PC-9 (cell line): ENCODE results near the gene MIP. TPM values are rescaled to one million over a fixed set of nuclear protein-coding genes. Genes with fewer than 3 reads are reported as not detected.

ENCODE experiments used
- BruUV-seq: library from RNA; stranded (reverse); fragments of 400-500 nt; replicated peaks from 2 replicates; lab custom pipeline; 2021; lab: Mats Ljungman, UMichigan
- CTCF ChIA-PET: fragments of 300-600 bp; sonication (Branson Sonifier 250); formaldehyde crosslinking; loops from one replicate; lab custom pipeline; 2022; ENCODE audit warnings: antibody characterized with exemption; lab: Charles Lee
- POLR2A ChIA-PET: fragments of 300-600 bp; sonication (Branson Sonifier 250); formaldehyde crosslinking; loops from one replicate; lab custom pipeline; 2022; ENCODE audit warnings: antibody characterized with exemption; ENCODE audit not compliant: unreplicated experiment; lab: Charles Lee
- DNase-seq, 2 experiments: peaks; one replicate each; pipeline versions ENCODE4 v3.0.0 to v3.0.0-alpha.2; 2015 to 2022; ENCODE audit warnings: mixed read lengths in 1 of 2
- H2AFZ ChIP-seq: fragments of 200-600 bp; sonication (generic); 2 replicates; pipeline ENCODE4 v1.8.1; 2017; ENCODE audit warnings: antibody characterized with exemption
- H3F3A ChIP-seq: fragments of 200-600 bp; sonication (generic); 2 replicates; pipeline ENCODE4 v1.8.1; 2017; ENCODE audit warnings: antibody characterized with exemption, mild to moderate bottlenecking, low read depth; ENCODE audit not compliant: insufficient read depth
- H3K27ac ChIP-seq: fragments of 200-600 bp; sonication (generic); 2 replicates; pipeline ENCODE4 v1.6.1; 2016; ENCODE audit warnings: mixed run types
- H3K27me3 ChIP-seq: fragments of 200-600 bp; sonication (generic); 2 replicates; pipeline ENCODE4 v1.6.1; 2016; ENCODE audit warnings: low read depth, mixed run types; ENCODE audit not compliant: insufficient read depth
- H3K36me3 ChIP-seq: fragments of 200-600 bp; sonication (generic); 2 replicates; pipeline ENCODE4 v1.6.1; 2016; ENCODE audit warnings: low read depth, mixed run types
- H3K4me1 ChIP-seq: fragments of 200-600 bp; sonication (generic); replicated peaks from 2 replicates; pipeline ENCODE4 v1.6.1; 2016; ENCODE audit warnings: mixed run types; ENCODE audit not compliant: insufficient read depth
- H3K4me2 ChIP-seq: fragments of 200-600 bp; sonication (generic); 2 replicates; pipeline ENCODE4 v1.6.1; 2017; ENCODE audit warnings: mixed run types
- H3K4me3 ChIP-seq: fragments of 200-600 bp; sonication (generic); 2 replicates; pipeline ENCODE4 v1.6.1; 2016; ENCODE audit warnings: mixed run types
- H3K79me2 ChIP-seq: fragments of 200-600 bp; sonication (generic); 2 replicates; pipeline ENCODE4 v1.6.1; 2017; ENCODE audit warnings: low read depth, mixed run types
- H3K9me2 ChIP-seq: fragments of 200-600 bp; sonication (generic); 2 replicates; pipeline ENCODE4 v1.8.1; 2017; ENCODE audit warnings: mild to moderate bottlenecking; ENCODE audit not compliant: insufficient read depth
- H3K9me3 ChIP-seq: fragments of 200-600 bp; sonication (generic); 2 replicates; pipeline ENCODE4 v1.8.1; 2016; ENCODE audit warnings: low read depth; ENCODE audit not compliant: insufficient read depth
- H4K20me1 ChIP-seq: fragments of 200-600 bp; sonication (generic); 2 replicates; pipeline ENCODE4 v1.8.1; 2017; ENCODE audit not compliant: insufficient read depth
- CTCF ChIP-seq: fragments of 200-600 bp; sonication (generic); conservative IDR thresholded peaks from 2 replicates; pipeline ENCODE4 v1.6.1; 2017; ENCODE audit warnings: mixed run types, antibody characterized with exemption, mild to moderate bottlenecking, moderate library complexity
- EZH2 ChIP-seq: fragments of 200-600 bp; sonication (generic); IDR thresholded peaks from 2 replicates; pipeline ENCODE4 v1.8.0; 2017; ENCODE audit warnings: antibody characterized with exemption, low read depth
- intact Hi-C: fragments of 100-400 bp; cut with micrococcal nuclease; formaldehyde crosslinking; loops from one replicate; pipeline ENCODE4 v1.10.0; 2022; ENCODE audit not compliant: unreplicated experiment
- total RNA-seq: library from RNA; stranded (reverse); gene quantifications from 2 replicates; pipeline ENCODE4 v1.2.3, GENCODE V29; 2021

The MIP gene
- total RNA-seq, 1 experiment from 2014 or later: not detected

- intact Hi-C loops: no loop called here
- no peaks in the 10 kb centered on the region for H3K9me2 ChIP-seq
- no peak overlapping the region for H3K4me2 ChIP-seq
- no peak overlapping the region for H2AFZ ChIP-seq
- no peaks in the 10 kb centered on the region for H3K27me3 ChIP-seq
- no peak for TF ChIP-seq EZH2
- TF ChIP-seq CTCF: no peak
- no peak overlapping the region for H3K27ac ChIP-seq
- no peaks in the 10 kb centered on the region for H4K20me1 ChIP-seq
- H3F3A ChIP-seq: no peaks in the 10 kb centered on the region
- ChIA-PET POLR2A (interaction anchor here (0.6 kb wide), 1 partner anchor 40 kb away, joined by 3 read pairs; no protein-coding TSS in a partner anchor), CTCF (no interaction called here)
- H3K9me3 ChIP-seq: no peaks in the 10 kb centered on the region
- H3K79me2 ChIP-seq: no peaks in the 10 kb centered on the region
- H3K4me1 ChIP-seq: no peaks in the 10 kb centered on the region
- 0 out of 2 replicates have a peak, but pooled peaks cover 4% of the 10 kb centered on the region for H3K36me3 ChIP-seq
- BruUV-seq: no TSS peak
- H3K4me3 ChIP-seq: no peak overlapping the region
- no peak for DNase-seq
Measured at GRCh38 chr12:56425940-56426438, 28.5 kb downstream of the MIP start.

GRCh38 chr12:56425193-56425592 lies 29.3 kb downstream of the MIP start:
- Histone ChIP-seq H4K20me1 (no peaks in the 10 kb centered on the region), H3F3A (no peaks in the 10 kb centered on the region), H3K4me1 (no peaks in the 10 kb centered on the region), H2AFZ (no peak overlapping the region), H3K27ac (no peak overlapping the region), H3K27me3 (no peaks in the 10 kb centered on the region), H3K4me3 (no peak overlapping the region), H3K9me2 (no peaks in the 10 kb centered on the region), H3K36me3 (0 out of 2 replicates have a peak, but pooled peaks cover 4% of the 10 kb centered on the region), H3K79me2 (no peaks in the 10 kb centered on the region), H3K4me2 (no peak overlapping the region), H3K9me3 (no peaks in the 10 kb centered on the region)
- POLR2A ChIA-PET: interaction anchor here (0.5 to 0.6 kb wide), 2 partner anchors 39 to 43 kb away, joined by 3 read pairs; no protein-coding TSS in a partner anchor
- no TSS peak for BruUV-seq
- intact Hi-C loops: no loop called here
- TF ChIP-seq EZH2 (no peak), CTCF (no peak)
- no peak for DNase-seq
- CTCF ChIA-PET: no interaction called here

- DNase-seq: no peak
- TF ChIP-seq CTCF (no peak), EZH2 (no peak)
- Histone ChIP-seq H3K27me3 (no peaks in the 10 kb centered on the region), H4K20me1 (no peaks in the 10 kb centered on the region), H3K4me1 (no peaks in the 10 kb centered on the region), H3K9me3 (no peaks in the 10 kb centered on the region), H3K4me2 (no peak overlapping the region), H3K4me3 (no peak overlapping the region), H3K9me2 (no peaks in the 10 kb centered on the region), H3F3A (no peaks in the 10 kb centered on the region), H3K27ac (no peak overlapping the region), H3K79me2 (no peaks in the 10 kb centered on the region), H3K36me3 (0 out of 2 replicates have a peak, but pooled peaks cover 4% of the 10 kb centered on the region), H2AFZ (no peak overlapping the region)
- POLR2A ChIA-PET: no interaction called here
- intact Hi-C loops: no loop called here
- CTCF ChIA-PET: no interaction called here
- BruUV-seq: no TSS peak
Measured at GRCh38 chr12:56420411-56420810, 34.0 kb downstream of the MIP start.
